Epithelial cell of proximal tubule (primary cell): ENCODE data around the gene AIF1L. TPM values are rescaled to one million over a fixed set of nuclear protein-coding genes. Genes with fewer than 3 reads are reported as not detected.
"Not testable (repeated sequence)": the region's sequence is repeated elsewhere in the genome, so short reads cannot be mapped to it uniquely, and the experiment has no call there.

ENCODE experiments used
- DNase-seq: peaks from one replicate; pipeline ENCODE4 v3.0.0-alpha.2; 2011; ENCODE audit warnings: low read depth
- H3K4me3 ChIP-seq: 2 replicates; pipeline ENCODE4 v1.5.1; 2011; ENCODE audit warnings: low read depth, mild to moderate bottlenecking, low read length
- CTCF ChIP-seq: conservative IDR thresholded peaks from 2 replicates; pipeline ENCODE4 v1.5.1; 2012; ENCODE audit warnings: low read depth, mild to moderate bottlenecking, low read length
- total RNA-seq: library from RNA; depleted of rRNA; stranded (reverse); fragments of >200 nt; gene quantifications from 2 replicates; pipeline ENCODE4 v1.2.3, GENCODE V29; 2015

The AIF1L gene
- total RNA-seq, 1 donor from 2014 or later: 71.6 TPM

DNA sequence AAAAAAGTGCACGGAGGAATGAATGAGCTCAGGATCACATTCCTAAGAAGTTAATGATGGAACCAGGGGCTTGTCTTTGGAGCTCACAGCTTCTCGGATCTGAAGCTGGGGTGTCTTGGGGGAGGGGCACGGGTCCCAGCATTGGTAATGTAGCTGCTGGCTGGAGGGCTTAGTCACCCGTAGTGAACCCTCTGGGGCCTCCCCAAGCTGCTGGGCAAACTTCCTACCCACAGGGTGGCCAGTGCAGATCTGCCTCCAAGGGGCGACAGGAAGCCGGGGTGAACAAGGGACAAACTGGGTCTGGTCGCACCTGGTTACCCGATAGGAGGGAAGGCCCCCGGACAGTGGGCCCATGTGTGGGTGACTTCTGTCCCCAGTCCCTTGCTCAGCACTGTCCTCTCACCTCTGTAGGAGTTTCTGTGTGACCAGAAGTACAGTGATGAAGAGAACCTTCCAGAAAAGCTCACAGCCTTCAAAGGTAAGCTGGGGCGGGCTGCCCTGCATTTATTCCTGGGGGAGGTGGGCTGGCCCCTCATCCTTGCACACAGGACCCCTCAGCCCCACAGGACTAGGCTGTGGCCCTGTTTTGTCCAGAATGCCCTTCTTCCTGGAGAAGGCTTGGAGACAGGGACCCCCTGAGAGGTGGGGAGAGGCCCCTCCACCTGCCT, 15.0 kb downstream of the AIF1L start:
- no peak for TF ChIP-seq CTCF
- H3K4me3 ChIP-seq: peak overlapping the region; percentile 86
- DNase-seq: peak; percentile 52

DNA sequence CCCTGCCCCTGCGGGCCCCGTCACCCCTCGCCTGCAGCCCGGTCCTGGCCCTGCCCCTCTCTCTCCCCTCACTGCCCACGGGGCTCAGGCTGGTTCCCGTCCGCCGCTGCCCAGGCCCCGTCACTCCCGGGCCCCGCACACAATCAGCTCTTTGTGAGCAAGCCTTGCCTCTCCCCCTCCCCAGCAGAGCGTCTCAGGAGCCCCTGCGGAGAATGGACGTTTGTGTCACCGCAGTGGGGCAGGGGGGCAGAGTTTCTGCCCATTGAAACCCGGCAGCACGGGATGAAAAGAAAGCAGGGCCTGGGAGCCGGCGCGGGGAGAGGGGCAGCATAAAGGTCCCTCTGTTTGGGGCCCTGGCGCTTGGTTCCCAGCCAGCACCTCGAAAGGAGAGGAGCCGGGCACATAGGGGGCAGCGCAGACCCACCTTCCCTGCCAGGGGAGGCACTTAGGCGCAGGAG, 15.6 kb downstream of the AIF1L start:
- TF ChIP-seq CTCF: no peak
- peak overlapping the region; percentile 86 for H3K4me3 ChIP-seq
- no peak for DNase-seq

- DNase-seq: peak; percentile 32
Observed at GRCh38 chr9:131112374-131113154, 16.2 kb downstream of the AIF1L start.

GRCh38 chr9:131113655-131114054, 17.3 kb downstream of the AIF1L start:
- no peak for DNase-seq
- no peak for TF ChIP-seq CTCF
- no peak overlapping the region for H3K4me3 ChIP-seq

More at GRCh38 chr9:131112374-131113154, 16.2 kb downstream of the AIF1L start:
- H3K4me3 ChIP-seq: peak overlapping the region; percentile 86
- peak; percentile 10 for TF ChIP-seq CTCF

DNA sequence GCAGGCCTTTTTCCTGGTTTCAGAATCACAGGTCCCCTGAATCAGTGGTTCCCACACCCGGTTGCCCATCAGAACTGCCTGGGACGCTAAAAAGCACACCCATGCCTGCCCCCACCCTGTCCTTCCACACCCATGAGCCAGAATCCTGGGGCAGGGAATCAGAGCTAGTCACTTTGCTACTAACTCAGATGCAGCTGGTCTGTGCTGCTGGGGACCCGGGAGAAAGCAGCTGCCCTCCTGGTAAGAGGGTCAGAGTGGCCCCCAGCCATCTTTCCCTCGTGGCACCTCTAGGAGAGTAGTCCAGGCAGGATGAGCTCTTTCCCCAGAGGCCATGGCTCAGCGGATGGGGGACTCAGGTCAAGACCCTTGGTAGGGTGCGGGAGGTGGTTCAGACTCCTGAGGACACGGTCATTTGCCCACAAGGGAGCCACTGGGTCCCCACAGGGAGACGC, 17.8 kb downstream of the AIF1L start:
- no peak for DNase-seq
- no peak for TF ChIP-seq CTCF
- no peak overlapping the region for H3K4me3 ChIP-seq

DNA sequence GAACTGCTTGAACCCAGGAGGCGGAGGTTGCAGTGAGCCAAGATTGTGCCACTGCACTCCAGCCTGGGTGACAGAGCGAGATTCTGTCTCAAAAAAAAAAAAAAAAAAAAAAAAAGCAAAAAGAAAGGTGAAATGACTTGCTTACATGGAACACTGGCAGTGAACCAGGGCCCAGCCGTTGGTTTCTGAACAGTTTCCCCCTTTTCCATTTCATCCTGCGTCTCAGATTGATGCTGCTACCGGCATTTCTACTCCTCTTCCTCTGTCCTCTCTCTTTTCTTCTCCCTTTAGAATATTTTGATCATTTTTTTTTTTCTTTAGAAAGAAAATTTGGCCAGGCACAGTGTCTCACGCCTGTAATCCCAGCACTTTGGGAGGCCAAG, 19.0 kb downstream of the AIF1L start:
- DNase-seq, H3K4me3 ChIP-seq: not testable (repeated sequence)

DNA sequence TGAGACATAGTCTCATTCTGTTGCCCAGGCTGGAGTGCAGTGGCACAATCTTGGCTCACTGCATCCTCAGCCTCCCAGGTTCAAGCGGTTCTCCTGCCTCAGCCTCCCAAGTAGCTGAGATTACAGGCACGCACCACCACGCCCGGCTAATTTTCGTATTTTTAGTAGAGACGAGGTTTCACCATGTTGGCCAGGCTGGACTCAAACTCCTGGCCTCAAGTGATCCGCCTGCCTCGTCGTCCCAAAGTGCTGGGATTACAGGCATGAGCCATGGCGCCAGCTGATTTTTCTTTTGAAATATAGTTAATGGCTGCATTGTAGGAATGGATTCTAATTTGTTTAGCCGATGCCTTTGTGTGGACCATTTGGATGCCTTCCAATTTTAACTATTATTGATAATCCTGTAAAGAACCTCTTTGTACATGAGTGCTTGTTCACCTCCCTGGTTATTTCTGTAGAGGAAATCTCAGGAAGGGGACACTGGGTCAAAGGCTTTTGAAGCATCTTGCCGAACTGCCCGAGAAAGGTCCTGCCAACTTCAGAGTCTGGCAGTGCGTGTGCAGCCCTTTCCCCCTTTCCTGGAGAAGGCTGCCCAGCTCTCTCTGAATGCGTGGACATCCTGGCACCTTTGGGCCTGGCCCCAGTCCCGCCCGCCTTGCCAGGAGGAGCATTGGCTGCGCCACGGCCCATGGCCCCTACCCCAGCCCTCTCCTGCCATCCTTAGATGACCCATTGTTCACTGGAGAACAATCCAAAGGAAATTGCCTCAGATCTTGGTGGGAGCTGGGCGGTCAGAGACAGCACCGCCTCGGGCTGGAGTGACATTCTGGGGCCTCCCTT, 20.2 kb downstream of the AIF1L start:
- no peak overlapping the region for H3K4me3 ChIP-seq
- DNase-seq: no peak
- no peak for TF ChIP-seq CTCF
